Progenitor cell of endocrine pancreas (in vitro differentiated cells): ENCODE measurements around the gene SDK2. TPM values are rescaled to one million over a fixed set of nuclear protein-coding genes. Genes with fewer than 3 reads are reported as not detected.

Source experiments
- DNase-seq: peaks from one replicate; pipeline ENCODE4 v3.0.0; 2021; ENCODE audit warnings: low spot score; ENCODE audit not compliant: unreplicated experiment
- H3K27ac Mint-ChIP-seq: 2 replicates; pipeline ENCODE4 v1.8.0; 2021; ENCODE audit warnings: mild to moderate bottlenecking, moderate library complexity, mixed read lengths
- H3K27me3 Mint-ChIP-seq: 2 replicates; pipeline ENCODE4 v1.8.0; 2021; ENCODE audit warnings: mixed read lengths
- H3K36me3 Mint-ChIP-seq: 2 replicates; pipeline ENCODE4 v1.8.0; 2022; ENCODE audit warnings: mixed read lengths; ENCODE audit not compliant: insufficient read depth
- H3K4me1 Mint-ChIP-seq: 2 replicates; pipeline ENCODE4 v1.8.0; 2021; ENCODE audit warnings: low read depth, mixed read lengths
- H3K4me3 Mint-ChIP-seq: 2 replicates; pipeline ENCODE4 v1.8.0; 2021; ENCODE audit warnings: low read depth, mild to moderate bottlenecking, moderate library complexity, mixed read lengths
- H3K9me3 Mint-ChIP-seq: 2 replicates; pipeline ENCODE4 v1.8.0; 2021; ENCODE audit warnings: low read depth, mixed read lengths
- total RNA-seq: library from RNA; stranded (reverse); gene quantifications from 2 replicates; pipeline ENCODE4 v1.2.1, GENCODE V29; 2021
- TF ChIP-seq, protein P1 (sequence below): fragments of 200-600 bp; sonication (generic); IDR thresholded peaks from one replicate; pipeline ENCODE4 v1.5.0; 2021; ENCODE audit warnings: antibody characterized with exemption, mild to moderate bottlenecking; ENCODE audit not compliant: unreplicated experiment

SDK2 gene
- total RNA-seq, 1 donor from 2014 or later: 6.7 TPM

DNA sequence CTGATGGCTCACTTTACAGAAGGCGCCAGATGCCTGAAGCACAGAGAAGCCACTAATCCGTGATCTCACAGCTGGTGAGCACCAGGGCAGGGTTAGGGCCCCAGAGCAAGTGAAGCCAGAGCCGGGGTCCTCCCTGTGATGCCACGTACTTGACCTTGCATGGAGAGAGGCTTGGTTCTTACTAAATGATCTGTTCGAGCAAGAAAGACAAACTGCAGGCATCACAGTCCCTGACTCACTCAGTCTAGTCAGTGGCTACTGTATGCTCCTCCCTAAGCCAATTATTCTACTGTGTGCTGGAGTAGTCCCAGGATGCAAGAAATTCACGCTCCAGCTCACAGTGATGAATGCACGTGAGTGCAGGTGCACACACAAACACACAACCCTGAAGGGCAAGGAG, 55.4 kb downstream of the SDK2 start:
- H3K4me1 Mint-ChIP-seq: peaks cover 4% of the 10 kb centered on the region
- no peak for DNase-seq
- H3K36me3 Mint-ChIP-seq: no peaks in the 10 kb centered on the region
- H3K27ac Mint-ChIP-seq: no peak overlapping the region
- TF ChIP-seq, protein P1, sequence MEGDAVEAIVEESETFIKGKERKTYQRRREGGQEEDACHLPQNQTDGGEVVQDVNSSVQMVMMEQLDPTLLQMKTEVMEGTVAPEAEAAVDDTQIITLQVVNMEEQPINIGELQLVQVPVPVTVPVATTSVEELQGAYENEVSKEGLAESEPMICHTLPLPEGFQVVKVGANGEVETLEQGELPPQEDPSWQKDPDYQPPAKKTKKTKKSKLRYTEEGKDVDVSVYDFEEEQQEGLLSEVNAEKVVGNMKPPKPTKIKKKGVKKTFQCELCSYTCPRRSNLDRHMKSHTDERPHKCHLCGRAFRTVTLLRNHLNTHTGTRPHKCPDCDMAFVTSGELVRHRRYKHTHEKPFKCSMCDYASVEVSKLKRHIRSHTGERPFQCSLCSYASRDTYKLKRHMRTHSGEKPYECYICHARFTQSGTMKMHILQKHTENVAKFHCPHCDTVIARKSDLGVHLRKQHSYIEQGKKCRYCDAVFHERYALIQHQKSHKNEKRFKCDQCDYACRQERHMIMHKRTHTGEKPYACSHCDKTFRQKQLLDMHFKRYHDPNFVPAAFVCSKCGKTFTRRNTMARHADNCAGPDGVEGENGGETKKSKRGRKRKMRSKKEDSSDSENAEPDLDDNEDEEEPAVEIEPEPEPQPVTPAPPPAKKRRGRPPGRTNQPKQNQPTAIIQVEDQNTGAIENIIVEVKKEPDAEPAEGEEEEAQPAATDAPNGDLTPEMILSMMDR: no peak
- no peaks in the 10 kb centered on the region for H3K9me3 Mint-ChIP-seq
- H3K27me3 Mint-ChIP-seq: peaks cover 55% of the 10 kb centered on the region
- no peak overlapping the region for H3K4me3 Mint-ChIP-seq

DNA sequence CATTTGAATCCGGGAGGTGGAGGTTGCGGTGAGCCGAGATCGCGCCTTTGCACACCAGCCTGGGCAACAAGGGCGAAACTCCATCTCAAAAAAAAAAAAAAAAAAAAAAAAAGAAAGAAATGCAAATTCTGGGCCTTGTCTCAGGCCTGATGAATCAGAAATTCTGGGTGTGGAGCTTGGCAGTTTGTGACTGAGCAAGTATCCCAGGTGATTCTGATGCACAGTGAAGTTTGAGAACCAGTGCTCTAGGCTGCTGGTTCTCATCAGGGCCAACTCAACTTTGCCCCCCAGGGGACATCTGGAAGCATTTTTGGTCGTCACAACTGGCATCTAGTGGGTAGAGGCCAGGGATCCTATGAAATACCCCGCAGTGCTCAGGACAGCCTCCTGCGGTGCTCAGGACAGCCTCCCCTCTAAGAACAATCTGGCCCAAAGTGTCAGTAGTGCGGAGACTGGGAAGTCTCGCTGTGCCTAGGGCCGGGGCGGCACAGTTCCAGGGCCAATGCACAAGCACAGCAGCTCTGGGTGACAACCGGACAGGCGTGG, 55.9 kb downstream of the SDK2 start:
- H3K36me3 Mint-ChIP-seq: no peaks in the 10 kb centered on the region
- H3K4me1 Mint-ChIP-seq: peaks cover 4% of the 10 kb centered on the region
- no peak overlapping the region for H3K4me3 Mint-ChIP-seq
- no peaks in the 10 kb centered on the region for H3K9me3 Mint-ChIP-seq
- no peak for DNase-seq
- peaks cover 55% of the 10 kb centered on the region for H3K27me3 Mint-ChIP-seq
- H3K27ac Mint-ChIP-seq: no peak overlapping the region
- TF ChIP-seq, protein P1: no peak

DNA sequence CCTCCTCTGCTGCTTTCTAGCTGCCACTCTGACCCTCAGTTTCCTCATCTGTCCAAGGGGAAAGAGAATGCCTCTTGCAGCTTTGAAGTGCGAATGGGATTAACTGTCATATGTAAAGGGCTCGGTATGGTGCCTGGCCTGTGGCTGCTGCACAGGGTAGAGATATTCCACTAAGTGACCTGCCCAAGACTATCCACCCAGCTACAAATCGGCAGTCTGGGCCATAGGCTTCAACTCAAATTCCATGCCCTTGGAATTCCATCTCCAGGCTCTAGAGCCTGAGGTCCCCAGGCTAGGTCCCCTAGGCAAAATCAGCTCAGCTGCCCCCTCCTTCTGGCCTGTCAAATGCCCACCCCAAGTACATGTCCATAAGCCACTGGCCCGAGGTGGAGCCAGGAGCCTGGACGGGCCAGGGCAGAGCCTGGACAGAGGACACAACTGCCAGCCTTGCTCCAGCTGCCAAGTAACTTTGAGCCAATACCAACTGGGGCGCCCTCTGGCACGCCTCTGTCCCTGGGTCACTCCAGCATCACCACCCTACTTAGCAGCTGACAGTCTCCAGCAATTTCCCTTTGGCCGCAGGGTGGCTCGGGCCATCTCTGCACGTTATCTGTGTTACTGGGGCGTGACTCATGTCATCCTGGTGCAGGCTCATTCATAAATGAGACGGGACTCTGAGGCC, 57.2 kb downstream of the SDK2 start:
- Mint-ChIP-seq H3K36me3 (no peaks in the 10 kb centered on the region), H3K9me3 (no peaks in the 10 kb centered on the region), H3K27me3 (peaks cover 50% of the 10 kb centered on the region), H3K4me1 (peaks cover 14% of the 10 kb centered on the region), H3K27ac (no peak overlapping the region), H3K4me3 (no peak overlapping the region)
- TF ChIP-seq, protein P1: no peak
- DNase-seq: no peak

DNA sequence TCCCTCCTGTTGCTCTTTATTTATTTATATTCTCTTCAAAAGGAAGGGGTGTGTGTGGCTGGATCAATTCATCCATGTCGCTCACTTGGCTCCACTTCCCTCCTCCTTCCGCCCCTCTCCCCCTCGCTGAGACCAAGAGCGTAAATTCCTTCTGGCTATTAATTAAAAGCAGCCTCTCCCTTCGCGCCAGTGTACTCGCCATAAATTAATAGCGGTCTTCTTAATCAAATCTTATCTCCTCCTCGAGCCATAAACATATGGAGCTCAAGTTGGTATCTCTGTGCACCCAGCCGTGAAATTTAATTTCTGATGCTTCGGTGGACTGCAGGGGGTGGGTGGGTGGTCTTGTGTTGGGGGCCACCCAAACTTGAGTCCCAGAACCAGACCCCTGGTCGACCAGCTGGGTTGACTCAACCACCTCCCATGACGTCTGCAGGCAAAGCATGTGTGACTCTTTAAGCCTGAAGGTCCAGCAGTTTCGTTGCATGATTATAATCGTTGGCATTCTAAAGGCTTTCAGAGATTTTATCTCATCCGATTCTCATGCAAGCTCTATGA, 57.9 kb downstream of the SDK2 start:
- Mint-ChIP-seq H3K27ac (no peak overlapping the region), H3K9me3 (no peaks in the 10 kb centered on the region)
- TF ChIP-seq, protein P1: no peak

DNA sequence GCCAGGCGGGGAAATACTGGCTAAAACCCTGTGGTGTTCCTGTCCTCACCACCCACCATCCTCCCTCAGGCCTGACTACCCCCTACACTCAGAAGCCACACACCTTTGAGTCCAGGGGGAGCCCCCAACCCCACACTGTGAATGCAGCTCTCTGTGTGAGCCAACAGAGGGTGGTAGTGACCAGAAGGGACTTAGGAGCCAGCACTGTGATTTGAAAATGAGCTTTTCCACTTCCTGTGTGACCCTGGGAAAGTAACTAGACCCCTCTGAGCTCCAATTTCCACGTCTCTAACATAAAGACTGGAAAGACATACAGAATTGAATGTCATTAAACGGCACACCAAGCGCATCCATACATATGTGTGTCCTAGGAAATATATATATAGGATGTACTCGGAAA, 58.7 kb downstream of the SDK2 start:
- H3K36me3 Mint-ChIP-seq: no peaks in the 10 kb centered on the region
- no peak for DNase-seq
- TF ChIP-seq, protein P1: no peak
- peaks cover 39% of the 10 kb centered on the region for H3K27me3 Mint-ChIP-seq
- H3K27ac Mint-ChIP-seq: no peak overlapping the region
- no peak overlapping the region for H3K4me3 Mint-ChIP-seq
- peaks cover 18% of the 10 kb centered on the region for H3K4me1 Mint-ChIP-seq
- H3K9me3 Mint-ChIP-seq: no peaks in the 10 kb centered on the region

More for the DNA sequence above, 57.9 kb downstream of the SDK2 start:
- Mint-ChIP-seq H3K36me3 (no peaks in the 10 kb centered on the region), H3K4me3 (no peak overlapping the region), H3K27me3 (peaks cover 43% of the 10 kb centered on the region), H3K4me1 (peaks cover 16% of the 10 kb centered on the region)
- no peak for DNase-seq
